OCI-LY3 (cell line): ENCODE measurements around the gene LAMB4.

ENCODE experiments used
- EZH2phosphoT487 ChIP-seq: fragments of 200-600 bp; shearing (Covaris generic); IDR thresholded peaks from 2 replicates; pipeline ENCODE4 v1.6.1; 2018; ENCODE audit warnings: antibody characterized with exemption, mixed run types, low read depth
- TF ChIP-seq, protein P1 (sequence below): fragments of 200-600, 300-600 bp; sonication (generic); IDR thresholded peaks from 2 replicates; pipeline ENCODE4 v1.5.1; 2014; ENCODE audit warnings: antibody characterized with exemption, low read length, low read depth

DNA sequence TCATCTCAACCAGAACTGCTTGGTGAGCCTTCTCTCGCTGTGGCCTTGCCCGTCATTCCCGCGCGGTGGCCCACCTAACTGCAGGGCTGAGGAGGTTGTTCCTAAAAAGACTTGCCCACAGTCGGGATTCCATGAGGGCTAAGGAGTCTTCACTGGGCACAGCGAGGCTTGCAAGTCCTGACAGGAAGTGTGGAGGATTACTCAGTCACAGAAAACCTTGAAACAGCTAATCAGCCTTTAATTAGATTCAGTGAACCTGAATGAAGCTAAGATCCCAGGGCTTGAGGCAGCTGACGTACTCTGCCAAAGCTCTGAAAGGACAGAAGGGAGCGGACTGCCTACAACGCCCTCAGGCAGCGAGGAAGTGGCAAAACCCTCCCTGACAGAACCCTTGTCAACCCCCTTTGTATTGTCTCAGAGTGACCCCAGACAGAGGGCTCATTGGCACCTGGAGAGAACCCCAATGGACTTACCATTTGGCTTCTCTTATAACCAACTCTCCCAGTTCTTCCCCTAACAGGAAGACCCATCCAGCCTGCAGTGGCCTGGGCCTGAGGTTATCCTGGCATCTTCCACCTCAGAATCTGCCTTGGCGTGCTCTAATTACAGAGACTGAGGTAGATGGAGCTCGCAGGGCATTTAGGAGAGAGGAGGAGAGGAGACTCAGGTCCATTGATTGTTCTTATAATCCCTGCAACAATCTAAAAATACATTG, 2.5 kb upstream of the LAMB4 start:
- TF ChIP-seq, protein P1, sequence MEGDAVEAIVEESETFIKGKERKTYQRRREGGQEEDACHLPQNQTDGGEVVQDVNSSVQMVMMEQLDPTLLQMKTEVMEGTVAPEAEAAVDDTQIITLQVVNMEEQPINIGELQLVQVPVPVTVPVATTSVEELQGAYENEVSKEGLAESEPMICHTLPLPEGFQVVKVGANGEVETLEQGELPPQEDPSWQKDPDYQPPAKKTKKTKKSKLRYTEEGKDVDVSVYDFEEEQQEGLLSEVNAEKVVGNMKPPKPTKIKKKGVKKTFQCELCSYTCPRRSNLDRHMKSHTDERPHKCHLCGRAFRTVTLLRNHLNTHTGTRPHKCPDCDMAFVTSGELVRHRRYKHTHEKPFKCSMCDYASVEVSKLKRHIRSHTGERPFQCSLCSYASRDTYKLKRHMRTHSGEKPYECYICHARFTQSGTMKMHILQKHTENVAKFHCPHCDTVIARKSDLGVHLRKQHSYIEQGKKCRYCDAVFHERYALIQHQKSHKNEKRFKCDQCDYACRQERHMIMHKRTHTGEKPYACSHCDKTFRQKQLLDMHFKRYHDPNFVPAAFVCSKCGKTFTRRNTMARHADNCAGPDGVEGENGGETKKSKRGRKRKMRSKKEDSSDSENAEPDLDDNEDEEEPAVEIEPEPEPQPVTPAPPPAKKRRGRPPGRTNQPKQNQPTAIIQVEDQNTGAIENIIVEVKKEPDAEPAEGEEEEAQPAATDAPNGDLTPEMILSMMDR = no peak
- TF ChIP-seq EZH2phosphoT487 = no peak
